GDM1 (cell line): ENCODE results near the gene NPHP1.
"Not testable (repeated sequence)": the region's sequence is repeated elsewhere in the genome, so short reads cannot be mapped to it uniquely, and the experiment has no call there.

Experiments
- DNase-seq: peaks from one replicate; lab custom pipeline; 2025; lab: John Stamatoyannopoulos, UW

NPHP1 gene

DNA sequence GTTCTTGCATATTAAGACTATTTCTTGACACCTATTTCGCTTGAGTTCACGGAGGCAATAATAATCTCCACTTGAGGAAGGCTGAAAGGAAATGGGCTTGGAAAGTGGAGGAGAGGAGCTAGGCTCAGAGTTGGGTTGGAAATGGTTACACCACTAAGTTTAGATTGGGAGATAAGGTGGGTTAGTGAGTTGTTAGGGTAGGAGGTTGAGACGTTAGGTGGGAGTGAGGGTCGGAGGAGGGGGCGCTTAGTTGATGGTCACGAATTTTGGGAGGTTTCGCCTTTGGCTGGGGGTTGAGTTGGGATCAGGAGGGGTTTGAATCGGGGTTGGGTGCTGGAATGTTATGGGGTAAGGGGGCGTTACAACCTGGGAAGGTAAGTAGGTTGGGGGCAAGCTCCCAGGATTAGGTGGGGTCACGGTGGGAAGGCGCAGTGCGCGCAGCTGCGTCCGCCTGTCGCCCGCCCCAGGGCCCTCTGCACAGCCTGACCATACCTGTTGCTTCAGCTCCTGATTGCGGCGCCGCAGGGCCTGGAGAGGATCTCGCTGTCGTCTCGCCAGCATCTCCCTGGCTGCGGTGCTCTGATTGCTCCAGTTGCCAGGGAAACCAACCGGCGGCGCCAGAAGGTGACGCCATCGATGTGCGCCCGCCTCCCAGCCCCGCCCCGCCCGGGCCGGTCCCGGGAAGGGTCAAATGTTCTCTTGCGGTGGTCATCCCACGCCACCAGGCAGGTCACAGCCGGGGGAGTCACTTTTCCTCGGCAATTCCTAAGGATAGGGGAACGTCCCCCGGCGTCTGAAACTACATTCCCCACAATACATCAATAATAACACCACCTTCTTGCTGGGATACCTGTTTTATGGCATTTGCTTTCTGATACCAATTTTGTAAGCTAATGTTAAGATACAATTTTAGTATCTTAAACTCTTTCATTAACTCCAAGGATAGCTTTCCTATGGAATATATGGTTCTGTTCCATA lies at the start of gene NPHP1:
Gene NPHP1 (minus strand): TSS at position 606 of the 978 bp plus-strand sequence. CDS start 45 bp downstream, at position 561.
- DNase-seq, result peak; percentile 48

DNA sequence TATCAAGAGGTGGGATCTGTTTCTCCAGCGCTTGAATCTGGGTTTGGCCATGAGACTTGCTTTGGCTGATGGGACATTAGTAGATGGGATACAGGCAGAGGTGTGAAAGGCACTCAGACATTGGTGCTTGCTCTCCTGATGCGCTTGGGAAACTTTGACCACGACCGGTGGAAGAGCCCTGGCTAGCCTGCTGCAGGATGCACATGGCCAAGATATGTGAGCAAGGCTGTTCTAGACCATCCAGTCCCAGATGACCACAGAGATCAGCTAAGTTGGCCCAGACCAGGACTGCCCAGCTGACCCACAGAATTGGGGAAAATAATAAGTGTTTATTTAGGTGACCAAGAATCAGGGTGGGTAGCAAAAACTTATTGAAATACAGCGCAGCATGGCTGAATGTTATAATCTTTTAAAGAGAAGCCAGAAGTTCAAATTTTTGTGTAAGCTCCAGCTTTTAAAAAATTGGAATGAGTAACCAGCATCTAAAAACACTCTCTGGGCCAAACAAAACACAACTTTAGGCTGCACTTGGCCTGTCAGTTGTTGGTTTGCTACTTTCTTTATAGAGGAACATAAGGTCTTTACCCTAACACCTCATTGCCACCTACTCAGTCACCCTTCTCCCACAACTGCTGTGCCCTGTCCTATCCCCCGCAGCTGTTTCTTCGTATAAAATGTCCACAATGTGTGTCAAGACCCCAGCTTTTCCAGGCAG lies 43.4 kb upstream of the NPHP1 start:
- not testable (repeated sequence) for DNase-seq

DNA sequence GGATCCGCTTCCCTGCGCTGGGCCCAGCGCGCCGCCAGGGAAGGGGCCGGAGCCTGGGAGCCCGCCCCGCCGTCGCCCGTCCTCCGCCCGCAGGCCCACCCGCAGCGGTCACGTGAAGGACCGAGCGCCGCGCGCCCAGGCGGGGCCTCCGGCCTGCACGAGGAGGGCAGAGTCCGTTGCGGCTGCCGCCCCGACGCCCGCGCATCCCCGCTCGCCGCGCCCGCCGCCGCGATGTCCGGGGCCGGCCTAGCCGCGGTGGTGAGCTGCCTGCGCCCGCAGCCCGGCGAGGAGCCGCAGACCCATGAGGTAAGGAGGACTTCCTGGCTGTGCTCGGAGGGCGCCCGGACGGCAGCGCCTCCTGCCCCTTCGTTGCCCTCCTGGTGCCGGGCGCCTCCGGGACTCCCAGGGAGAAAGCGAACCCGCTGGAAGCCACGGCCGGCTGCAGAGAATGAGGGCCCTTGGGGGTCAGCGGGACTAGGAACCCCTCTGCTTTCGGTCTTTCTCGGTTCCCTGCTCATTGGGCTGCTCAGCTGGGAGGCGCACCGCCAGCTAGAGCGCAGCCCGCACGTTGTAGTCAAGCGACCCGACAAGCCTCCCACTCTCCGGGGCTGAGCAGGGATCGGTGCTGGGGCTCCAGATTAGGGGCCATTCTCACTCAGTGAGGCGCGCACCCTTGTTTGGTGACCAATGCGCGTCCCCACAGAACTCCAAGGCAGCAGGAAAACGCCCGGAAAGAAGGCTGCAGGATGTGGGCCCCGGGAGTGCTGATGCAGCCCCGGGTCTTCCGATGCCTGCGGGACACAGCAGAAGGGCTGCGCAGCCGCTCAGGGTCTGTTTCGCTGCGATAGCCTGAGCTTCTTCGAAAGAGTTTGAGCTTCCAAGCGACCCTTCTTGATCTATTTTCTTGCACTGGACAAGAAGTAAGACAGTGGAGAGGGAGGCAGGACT lies 40.9 kb upstream of the NPHP1 start:
- not testable (repeated sequence) for DNase-seq

DNA sequence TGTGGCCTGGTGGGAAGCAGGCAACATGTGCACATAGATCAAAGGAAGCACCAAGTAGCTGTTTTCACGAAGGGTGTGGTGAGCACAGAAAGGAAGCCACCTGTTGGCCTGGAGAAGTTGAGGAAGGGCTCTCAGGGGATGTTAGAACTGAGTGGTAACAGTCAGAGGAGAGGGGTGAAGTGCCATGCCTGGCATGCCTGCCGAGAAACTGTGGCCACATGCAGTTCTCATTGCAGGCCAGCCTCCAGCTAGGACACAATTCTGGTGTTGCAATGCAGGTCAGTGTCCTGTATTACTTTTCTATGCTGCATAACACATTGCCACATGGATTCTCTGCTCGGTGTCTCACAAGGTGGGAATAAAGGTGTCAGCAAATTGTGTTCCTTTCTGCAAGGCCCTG lies 38.5 kb upstream of the NPHP1 start:
- not testable (repeated sequence) for DNase-seq

DNA sequence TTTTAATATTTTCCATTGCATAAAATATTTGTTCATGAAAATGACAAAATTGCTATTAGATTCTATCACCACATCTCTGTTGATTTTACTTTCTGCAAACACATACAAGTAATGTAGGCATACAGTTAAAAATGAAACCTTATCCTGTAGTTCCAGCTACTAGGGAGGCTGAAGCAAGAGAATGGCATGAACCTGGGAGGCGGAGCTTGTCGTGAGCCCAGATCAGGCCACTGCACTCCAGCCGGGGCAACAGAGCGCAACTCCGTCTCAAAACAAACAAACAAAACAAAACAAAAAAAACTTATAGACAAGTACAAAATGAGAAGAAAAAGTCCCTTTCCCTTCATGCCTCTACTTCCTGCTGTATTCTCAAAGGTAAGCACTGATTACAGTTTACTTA lies 29.7 kb upstream of the NPHP1 start:
- DNase-seq, result not testable (repeated sequence)

DNA sequence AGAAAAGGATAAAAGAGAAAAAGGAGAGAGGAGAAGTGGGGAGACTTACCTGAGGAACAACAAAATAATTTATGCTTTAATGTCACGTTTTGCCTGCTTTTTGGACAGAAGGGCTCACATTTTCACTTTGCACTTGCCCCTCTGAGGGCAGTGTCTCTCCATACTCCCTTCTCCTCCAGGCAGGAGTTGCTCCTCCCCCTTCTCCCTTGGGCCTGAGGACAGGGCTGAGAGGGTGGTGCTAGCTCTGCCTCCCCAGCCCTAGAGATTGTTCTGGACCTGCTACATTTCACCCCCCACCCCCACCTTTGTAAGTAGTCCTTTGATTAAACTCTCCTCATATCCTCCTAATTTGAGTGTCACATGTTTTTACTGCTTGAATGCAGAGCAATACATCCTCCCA lies 25.1 kb upstream of the NPHP1 start:
- DNase-seq, result not testable (repeated sequence)

DNA sequence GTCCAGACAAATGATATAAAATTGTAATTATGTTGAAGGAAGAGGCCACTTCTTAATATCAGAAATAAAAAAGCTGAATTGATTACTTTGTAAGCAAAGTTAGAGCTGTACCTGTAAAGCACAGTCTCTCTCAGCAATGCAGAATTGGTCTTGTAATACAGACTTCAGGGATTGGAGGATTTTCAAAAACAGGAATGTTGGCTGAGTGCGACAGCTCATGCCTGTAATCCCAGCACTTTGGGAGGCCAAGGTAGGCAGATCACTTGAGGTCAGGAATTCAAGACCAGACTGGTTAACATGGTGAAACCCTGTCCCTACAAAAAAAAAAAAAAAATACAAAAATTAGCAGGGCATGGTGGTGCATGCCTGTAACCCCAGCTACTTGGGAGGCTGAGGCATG lies 17.8 kb upstream of the NPHP1 start:
- not testable (repeated sequence) for DNase-seq

DNA sequence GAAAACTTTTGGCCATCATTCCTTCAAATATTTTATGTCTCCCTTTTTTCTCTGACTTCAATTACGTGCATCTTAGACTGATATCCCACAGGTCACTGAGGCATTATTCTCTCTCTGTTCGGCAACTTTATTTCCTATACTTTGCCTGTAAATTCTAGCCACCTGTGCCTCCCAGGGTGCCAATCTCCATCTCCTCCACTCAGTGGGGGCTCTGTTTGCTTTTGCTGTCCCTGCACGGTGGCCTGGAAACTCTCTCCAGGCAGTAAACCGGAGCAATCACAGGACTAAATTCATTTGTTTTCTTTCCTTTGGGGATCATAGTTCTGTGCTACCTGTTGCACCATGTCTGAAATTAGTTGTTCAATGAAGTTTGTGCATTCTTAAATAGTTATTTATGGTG lies 17.1 kb upstream of the NPHP1 start:
- no peak for DNase-seq

DNA sequence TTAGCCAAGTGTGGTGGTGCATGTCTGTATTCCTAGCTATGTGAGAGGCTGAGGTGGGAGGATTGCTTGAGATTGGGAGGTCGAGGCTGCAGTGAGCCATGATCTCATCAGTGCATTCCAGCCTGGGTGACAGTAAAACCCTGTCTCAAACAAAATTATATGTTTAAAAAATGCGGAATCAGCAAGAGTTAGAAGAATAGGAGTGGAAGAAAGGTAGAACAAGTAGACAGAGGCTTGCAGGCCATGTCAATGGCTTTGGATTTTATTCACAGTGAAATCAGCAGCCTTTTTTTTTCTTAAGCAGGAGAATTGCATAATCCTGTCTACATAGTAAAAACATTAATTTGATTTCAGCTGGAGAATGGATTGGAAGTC lies 15.4 kb upstream of the NPHP1 start:
- DNase-seq, result no peak

DNA sequence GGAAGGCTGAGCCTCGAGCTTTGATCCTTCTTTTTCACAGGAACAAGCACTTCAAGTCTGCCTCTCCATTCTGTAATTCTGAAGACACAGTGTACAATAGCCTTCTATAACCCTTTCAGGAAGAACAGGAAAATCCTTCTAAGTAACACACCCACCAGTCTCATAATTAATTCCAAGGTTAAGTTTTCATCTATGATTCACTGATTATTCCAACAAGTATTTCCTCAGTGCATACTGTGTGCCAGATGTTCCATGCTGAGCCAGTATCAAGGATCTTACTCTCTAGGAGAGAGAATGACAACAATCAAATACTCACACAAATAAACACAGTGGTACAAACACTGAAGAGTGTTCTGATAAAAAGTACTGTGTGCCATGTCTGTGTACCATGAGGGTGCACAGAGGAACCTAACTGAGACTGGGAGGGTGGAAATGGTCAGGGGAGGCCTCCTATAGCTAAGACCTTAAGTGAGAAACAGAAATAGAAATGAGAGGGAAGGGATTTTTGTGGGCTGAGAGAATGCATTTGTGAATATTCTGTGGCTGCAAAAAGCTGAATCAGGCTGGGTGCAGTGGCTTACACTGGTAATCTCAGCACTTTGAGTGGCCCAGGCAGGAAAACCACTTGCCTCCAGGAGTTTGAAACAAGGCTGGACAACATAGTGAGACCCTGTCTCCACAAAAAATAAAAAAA lies 14.8 kb upstream of the NPHP1 start:
- DNase-seq, result no peak

DNA sequence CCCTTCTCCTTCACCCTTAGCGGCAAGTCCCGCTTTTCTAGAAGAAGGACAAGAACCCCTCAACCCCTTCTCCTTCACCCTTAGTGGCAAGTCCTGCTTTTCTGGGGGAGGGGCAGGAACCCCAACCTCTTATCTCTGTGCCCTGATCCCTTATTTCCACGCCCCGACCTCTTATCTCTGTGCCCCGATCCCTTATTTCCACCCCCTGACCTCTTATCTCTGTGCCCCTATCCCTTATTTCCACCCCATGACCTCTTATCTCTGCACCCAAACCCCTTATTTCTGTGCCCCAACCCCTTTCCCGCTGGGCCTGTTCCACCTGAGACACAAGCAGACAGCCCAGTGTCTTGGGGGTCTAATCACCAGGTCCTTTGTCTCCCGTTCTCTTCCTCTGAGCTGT lies 14.1 kb upstream of the NPHP1 start:
- not testable (repeated sequence) for DNase-seq

DNA sequence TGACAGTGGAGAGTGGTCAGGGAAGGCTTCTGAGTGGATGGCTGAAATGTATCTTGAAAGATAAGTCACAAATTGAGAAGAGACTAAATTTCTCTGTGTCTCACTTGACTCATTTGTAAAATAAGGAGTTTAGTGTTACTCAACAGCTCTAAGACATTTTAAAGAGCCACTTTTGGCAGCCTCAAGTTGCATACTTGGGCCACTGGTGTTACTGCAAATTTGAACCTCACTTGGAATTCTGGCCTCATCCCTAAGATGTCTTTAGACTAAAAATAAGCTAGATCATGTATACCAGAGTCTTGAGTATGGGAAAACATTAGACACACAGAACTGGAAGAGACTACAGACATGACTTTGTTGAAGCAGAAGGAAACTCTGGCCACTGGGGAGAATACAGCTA lies 12.0 kb upstream of the NPHP1 start:
- DNase-seq, result no peak

DNA sequence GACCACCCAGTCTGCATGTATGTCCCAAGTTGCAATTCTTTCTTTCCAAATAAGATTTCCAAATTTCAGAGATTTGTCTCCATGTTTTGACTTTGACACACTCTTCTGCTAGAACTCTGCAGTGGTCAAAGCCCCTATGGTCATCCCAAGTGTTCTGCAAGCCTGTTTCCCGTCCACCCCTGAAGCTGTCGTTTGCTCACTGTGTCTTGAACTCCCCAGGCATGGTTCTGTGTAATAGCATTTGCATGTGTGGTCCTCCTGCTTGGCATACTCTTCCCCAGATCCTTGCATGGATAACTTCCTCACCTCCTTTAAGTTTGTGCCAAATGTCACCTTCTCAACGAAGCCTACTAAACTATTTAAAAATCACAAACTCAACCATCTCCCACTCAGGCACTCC lies 11.4 kb upstream of the NPHP1 start:
- DNase-seq, result no peak

DNA sequence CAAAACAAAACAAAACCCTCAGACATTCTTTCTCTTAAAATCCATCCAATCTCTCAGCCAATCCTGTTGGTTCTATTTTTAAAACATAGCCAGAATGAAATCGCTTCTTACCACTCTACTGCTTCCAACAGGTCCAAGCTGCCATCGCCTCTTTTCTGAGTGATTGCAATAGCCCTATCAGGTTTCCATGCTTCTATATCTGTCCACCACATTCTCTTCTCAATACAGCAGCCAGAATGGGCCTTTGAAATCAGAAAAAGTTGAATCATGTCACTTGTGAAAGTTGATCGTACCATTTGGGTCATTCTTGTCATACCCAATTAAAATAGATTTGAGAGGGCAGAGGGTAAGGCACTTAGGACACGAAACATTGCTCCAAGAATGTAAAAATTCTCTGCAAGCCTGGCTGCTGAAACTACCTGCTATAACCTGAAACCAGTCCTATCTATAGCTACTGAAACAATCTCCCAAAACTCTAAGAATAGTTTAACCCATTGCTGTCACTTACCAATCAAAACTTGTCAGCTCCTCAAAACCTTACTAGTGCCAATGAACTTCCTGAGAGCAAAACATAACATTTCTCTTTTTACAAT lies 10.8 kb upstream of the NPHP1 start:
- DNase-seq, result no peak

DNA sequence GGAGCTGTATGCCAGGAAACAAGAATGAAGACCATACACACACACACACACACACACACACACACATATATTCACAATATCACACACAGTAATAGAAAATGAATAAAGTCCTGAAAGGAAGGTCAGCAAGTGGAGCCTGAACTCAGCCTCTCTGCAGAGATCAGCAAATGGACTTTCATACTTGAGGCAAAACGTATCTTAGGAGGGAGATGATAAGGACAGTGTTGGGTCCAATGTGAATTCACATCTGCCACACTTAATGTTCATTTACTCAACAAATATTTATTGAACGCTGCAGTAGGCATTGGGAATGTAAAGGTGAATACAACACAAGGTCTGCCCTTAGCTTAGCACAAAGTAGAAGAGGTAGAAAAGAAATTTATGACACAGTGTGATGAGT lies 10.3 kb upstream of the NPHP1 start:
- no peak for DNase-seq

DNA sequence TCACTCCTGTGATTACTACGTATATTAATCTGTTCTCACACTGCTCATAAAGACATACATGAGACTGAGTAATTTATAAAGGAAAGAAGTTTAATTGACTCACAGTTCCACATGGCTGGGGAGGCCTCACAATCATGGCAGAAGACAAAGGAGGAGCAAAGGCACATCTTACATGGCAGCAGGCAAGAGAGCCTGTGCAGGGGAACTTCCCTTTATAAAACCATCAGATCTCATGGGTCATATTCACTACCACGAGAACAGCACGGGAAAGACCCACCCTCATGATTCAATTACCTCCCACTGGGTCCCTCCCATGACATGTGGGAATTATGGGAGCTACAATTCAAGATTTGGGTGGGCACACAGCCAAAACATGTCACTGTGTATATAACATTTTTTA lies 8.7 kb upstream of the NPHP1 start:
- not testable (repeated sequence) for DNase-seq

DNA sequence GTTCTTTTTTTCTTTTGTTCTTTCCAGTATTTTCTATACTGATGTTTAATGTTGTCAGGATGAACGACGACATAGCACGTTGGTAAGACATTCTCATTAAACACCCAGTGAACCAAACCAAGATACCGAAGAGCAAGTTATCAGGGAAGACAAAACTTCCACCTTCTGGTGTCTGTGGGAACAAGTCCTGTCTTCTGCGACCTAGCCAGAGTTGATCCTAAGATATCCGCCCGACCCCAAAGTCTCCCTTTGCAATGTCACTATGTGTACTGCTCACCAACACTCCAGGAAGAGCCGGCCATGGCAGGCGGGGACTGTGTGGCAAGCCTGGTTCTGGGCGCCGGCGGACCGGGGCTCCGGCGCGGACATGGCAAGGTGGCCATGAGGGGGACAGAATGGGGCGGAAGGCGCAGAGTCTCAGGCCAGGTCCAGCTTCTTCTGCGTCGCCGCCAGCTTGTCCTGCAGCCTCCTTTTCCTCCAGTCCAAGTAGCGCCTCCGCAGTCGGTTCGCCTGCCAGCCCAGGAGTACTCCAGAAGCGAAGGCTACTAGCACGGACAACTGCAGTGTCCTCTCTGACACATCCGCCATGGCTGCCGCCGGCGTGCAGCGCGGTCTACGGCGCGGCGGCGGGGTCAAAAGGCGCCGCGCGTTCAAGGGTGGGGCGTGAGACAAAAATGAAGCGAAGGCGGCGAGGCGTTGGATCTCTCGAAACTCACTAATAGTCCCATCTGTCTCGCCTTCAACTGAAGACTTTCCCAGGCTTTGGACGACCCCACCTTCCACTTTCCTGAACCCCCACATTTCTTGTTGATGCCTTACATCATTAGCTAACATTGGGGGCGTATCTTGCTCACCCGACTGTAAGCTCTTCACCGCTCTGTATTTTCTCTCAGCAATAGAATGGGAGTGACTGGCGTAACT lies 7.4 kb upstream of the NPHP1 start, which contains the start of gene MTLN:
Gene MTLN (minus strand): TSS at position 610 of the 921 bp plus-strand sequence. CDS start 22 bp downstream, at position 588.
- peak; percentile 59 for DNase-seq

DNA sequence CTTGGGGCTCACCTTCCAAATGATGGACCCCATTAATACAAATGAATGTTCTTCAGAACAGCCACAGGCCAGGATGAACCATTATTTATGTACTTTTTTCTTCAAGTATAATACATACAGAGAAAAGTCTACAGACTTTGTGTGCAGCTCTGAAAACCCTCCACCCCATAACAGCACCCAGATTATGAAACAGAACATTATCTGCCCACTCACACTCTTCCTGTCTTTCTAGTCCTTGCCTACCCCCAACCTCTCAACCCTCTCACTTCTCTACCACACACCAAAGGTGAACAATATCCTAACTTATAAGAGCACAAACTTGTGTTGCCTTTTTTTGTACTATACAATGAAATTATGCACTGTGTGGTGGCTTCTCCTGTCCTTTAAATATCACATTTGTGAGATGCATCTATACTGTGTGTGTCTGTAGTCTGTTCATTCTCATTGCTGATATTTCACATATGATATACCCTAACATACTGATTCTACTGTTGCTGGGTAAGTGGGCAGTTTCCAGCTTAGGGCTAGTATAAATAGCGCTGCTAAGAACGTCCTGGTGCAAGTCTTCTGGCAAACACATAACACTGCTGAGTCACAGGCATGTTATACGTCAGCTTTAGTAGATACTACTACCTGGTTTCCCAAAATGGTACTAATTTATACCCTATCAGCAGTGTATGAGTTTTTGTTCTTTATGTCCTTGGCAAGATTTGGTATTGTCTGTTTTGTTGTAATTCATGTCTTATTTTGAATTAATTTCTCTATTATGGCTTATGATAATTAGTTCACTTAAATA lies 1.0 kb upstream of the NPHP1 start:
- no peak for DNase-seq

DNA sequence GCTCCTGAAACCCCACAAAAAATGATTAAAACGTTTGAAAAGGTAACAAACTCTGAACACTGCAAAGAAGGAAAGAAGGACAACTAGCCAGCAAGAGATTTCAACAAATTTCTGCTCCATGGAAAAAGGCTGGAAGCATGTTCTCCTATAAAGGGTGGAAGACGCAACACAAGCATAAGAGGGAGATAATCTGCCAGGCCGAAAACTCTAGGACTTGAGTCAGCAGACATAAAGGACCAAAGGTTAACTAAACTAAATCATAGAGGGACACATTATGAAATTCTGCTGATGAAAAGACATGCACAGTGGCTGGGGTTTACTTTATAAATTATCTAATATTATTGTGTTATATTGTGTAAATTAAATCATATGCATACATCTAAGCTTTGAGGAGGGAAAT lies 6.8 kb downstream of the NPHP1 start:
- DNase-seq, result no peak
